Suprapubic skin (tissue), 4 donors: ENCODE measurements around the gene SLC5A3.

Experiments
- EP300 ChIP-seq: sonication (generic); formaldehyde crosslinking; IDR thresholded peaks from one replicate; pipeline ENCODE4 v1.6.1; 2017; ENCODE audit warnings: antibody characterized with exemption
- POLR2AphosphoS5 ChIP-seq, 3 donors: sonication (generic); formaldehyde crosslinking; IDR thresholded peaks; one replicate each; pipeline ENCODE4 v1.6.1; 2017; ENCODE audit warnings: antibody characterized with exemption in 3 of 3
- TF ChIP-seq, protein P1 (sequence below), 2 donors: fragments of 200-600 bp in 1 of 2; fragments of 450-650 bp in 1 of 2; sonication (generic) in 1 of 2; IDR thresholded peaks; one replicate each; pipeline ENCODE4 v1.5.1; 2016 to 2019; ENCODE audit warnings: antibody characterized with exemption in 2 of 2, mild to moderate bottlenecking in 1 of 2, moderate library complexity in 1 of 2

GRCh38 chr21:34042735-34043134 is 30.6 kb upstream of the SLC5A3 start:
- no peak for TF ChIP-seq POLR2AphosphoS5 (IDR thresholded peaks at IDR 0.05)
- TF ChIP-seq, protein P1, sequence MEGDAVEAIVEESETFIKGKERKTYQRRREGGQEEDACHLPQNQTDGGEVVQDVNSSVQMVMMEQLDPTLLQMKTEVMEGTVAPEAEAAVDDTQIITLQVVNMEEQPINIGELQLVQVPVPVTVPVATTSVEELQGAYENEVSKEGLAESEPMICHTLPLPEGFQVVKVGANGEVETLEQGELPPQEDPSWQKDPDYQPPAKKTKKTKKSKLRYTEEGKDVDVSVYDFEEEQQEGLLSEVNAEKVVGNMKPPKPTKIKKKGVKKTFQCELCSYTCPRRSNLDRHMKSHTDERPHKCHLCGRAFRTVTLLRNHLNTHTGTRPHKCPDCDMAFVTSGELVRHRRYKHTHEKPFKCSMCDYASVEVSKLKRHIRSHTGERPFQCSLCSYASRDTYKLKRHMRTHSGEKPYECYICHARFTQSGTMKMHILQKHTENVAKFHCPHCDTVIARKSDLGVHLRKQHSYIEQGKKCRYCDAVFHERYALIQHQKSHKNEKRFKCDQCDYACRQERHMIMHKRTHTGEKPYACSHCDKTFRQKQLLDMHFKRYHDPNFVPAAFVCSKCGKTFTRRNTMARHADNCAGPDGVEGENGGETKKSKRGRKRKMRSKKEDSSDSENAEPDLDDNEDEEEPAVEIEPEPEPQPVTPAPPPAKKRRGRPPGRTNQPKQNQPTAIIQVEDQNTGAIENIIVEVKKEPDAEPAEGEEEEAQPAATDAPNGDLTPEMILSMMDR (IDR thresholded peaks at IDR 0.05) = no peak
- TF ChIP-seq EP300 = no peak
